Measurements from ENCODE around the gene TRIAP1.

Gene TRIAP1

DNA sequence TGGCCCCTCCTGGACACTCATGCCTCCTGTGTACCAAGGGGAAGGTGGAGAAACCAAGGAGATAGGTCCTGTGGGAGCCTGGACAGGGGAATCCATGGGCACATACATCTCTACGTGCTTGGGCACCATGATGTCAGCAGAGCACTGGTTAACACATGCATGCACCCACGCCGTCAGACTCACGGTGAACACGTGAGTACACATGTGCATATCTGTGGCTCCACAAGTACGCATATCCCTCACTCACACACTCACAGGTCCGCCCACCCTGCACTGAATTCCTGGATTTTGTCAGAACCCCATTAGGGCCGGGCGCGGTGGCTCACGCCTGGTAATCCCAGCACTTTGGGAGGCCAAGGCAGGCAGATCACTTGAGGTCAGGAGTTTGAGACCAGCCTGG lies 37.4 kb downstream of the TRIAP1 start (continued):
- TF ChIP-seq, protein P1, sequence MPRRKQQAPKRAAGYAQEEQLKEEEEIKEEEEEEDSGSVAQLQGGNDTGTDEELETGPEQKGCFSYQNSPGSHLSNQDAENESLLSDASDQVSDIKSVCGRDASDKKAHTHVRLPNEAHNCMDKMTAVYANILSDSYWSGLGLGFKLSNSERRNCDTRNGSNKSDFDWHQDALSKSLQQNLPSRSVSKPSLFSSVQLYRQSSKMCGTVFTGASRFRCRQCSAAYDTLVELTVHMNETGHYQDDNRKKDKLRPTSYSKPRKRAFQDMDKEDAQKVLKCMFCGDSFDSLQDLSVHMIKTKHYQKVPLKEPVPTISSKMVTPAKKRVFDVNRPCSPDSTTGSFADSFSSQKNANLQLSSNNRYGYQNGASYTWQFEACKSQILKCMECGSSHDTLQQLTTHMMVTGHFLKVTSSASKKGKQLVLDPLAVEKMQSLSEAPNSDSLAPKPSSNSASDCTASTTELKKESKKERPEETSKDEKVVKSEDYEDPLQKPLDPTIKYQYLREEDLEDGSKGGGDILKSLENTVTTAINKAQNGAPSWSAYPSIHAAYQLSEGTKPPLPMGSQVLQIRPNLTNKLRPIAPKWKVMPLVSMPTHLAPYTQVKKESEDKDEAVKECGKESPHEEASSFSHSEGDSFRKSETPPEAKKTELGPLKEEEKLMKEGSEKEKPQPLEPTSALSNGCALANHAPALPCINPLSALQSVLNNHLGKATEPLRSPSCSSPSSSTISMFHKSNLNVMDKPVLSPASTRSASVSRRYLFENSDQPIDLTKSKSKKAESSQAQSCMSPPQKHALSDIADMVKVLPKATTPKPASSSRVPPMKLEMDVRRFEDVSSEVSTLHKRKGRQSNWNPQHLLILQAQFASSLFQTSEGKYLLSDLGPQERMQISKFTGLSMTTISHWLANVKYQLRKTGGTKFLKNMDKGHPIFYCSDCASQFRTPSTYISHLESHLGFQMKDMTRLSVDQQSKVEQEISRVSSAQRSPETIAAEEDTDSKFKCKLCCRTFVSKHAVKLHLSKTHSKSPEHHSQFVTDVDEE (CRISPR knock-in tag; IDR thresholded peaks at IDR 0.05), result no peak
- TF ChIP-seq ZNF565 (CRISPR knock-in tag; conservative IDR thresholded peaks at IDR 0.05; ENCODE audit: low read depth) (no peak), TOX (CRISPR knock-in tag; IDR thresholded peaks at IDR 0.05; ENCODE audit: borderline replicate concordance) (no peak)
- TF ChIP-seq, protein P2, sequence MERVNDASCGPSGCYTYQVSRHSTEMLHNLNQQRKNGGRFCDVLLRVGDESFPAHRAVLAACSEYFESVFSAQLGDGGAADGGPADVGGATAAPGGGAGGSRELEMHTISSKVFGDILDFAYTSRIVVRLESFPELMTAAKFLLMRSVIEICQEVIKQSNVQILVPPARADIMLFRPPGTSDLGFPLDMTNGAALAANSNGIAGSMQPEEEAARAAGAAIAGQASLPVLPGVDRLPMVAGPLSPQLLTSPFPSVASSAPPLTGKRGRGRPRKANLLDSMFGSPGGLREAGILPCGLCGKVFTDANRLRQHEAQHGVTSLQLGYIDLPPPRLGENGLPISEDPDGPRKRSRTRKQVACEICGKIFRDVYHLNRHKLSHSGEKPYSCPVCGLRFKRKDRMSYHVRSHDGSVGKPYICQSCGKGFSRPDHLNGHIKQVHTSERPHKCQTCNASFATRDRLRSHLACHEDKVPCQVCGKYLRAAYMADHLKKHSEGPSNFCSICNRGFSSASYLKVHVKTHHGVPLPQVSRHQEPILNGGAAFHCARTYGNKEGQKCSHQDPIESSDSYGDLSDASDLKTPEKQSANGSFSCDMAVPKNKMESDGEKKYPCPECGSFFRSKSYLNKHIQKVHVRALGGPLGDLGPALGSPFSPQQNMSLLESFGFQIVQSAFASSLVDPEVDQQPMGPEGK (CRISPR knock-in tag; IDR thresholded peaks at IDR 0.05; ENCODE audit: borderline replicate concordance), result no peak

DNA sequence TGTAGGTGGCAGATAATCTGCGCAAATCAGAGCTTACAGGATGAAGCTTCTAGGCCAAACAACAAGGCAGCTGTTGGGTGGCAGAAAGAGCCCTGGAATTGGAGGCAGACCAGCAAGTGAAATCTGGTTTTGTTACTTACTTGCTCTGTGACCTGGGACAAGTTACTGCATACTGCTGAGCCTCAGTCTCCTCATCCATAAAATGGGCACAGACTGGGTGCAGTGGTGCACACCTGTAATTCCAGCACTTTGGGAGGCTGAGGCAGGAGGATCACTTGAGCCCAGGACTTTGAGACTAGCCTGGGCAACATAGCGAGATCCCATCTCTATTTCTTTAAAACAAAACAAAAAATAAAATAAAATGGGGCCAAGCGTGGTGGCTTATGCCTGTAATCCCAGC lies 39.6 kb downstream of the TRIAP1 start:
- TF ChIP-seq, protein P1 (CRISPR knock-in tag; IDR thresholded peaks at IDR 0.05), result no peak
- TF ChIP-seq GLIS3 (CRISPR knock-in tag; IDR thresholded peaks at IDR 0.05), result no peak
- TF ChIP-seq TCF4 (CRISPR knock-in tag; IDR thresholded peaks at IDR 0.05; ENCODE audit: borderline replicate concordance), result no peak
- no peak for TF ChIP-seq PPARA (CRISPR knock-in tag; IDR thresholded peaks at IDR 0.05; ENCODE audit: borderline replicate concordance)
- TF ChIP-seq ZNF70 (CRISPR knock-in tag; IDR thresholded peaks at IDR 0.05), result no peak
- TF ChIP-seq, protein P3, sequence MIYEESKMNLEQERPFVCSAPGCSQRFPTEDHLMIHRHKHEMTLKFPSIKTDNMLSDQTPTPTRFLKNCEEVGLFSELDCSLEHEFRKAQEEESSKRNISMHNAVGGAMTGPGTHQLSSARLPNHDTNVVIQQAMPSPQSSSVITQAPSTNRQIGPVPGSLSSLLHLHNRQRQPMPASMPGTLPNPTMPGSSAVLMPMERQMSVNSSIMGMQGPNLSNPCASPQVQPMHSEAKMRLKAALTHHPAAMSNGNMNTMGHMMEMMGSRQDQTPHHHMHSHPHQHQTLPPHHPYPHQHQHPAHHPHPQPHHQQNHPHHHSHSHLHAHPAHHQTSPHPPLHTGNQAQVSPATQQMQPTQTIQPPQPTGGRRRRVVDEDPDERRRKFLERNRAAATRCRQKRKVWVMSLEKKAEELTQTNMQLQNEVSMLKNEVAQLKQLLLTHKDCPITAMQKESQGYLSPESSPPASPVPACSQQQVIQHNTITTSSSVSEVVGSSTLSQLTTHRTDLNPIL (CRISPR knock-in tag; IDR thresholded peaks at IDR 0.05; ENCODE audit: low read depth), result no peak
- no peak for TF ChIP-seq ZC3H10 (CRISPR knock-in tag; IDR thresholded peaks at IDR 0.05)
- TF ChIP-seq TOX (CRISPR knock-in tag; IDR thresholded peaks at IDR 0.05; ENCODE audit: borderline replicate concordance), result no peak
- no peak for TF ChIP-seq BACH2 (CRISPR knock-in tag; IDR thresholded peaks at IDR 0.05; ENCODE audit: borderline replicate concordance)
- no peak for TF ChIP-seq OSR1 (CRISPR knock-in tag; IDR thresholded peaks at IDR 0.05)
- no peak for TF ChIP-seq RARB (CRISPR knock-in tag; IDR thresholded peaks at IDR 0.05)
- no peak for TF ChIP-seq ZNF8 (CRISPR knock-in tag; IDR thresholded peaks at IDR 0.05)
- TF ChIP-seq SNAI2 (CRISPR knock-in tag; IDR thresholded peaks at IDR 0.05), result no peak
- ATAC-seq, result no peak

DNA sequence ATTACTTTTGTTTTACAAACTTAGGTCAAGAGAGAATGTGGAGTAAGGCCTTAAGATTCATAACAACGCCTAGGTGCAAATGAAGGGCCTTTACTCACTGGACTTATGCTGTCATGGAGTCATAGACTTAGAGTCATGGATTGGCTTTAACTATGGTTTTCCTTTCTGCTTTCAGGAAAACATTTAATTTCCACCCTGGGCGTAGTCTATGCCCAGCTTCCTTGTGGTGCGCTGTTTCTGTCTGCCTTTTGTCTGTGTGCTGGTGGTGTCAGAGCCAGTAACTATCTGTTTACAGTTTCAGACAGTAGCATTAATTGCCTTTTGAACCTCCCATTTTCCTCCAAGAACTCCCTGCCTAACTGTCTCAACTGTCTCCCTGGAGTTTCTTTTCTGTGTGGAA lies 40.1 kb downstream of the TRIAP1 start:
- TF ChIP-seq TOX (CRISPR knock-in tag; IDR thresholded peaks at IDR 0.05; ENCODE audit: borderline replicate concordance), result no peak
- no peak for TF ChIP-seq ZFP30 (CRISPR knock-in tag; IDR thresholded peaks at IDR 0.05)
- TF ChIP-seq ZFP3 (CRISPR knock-in tag; IDR thresholded peaks at IDR 0.05), result no peak
- no peak for TF ChIP-seq ARNTL (CRISPR knock-in tag; IDR thresholded peaks at IDR 0.05; ENCODE audit: borderline replicate concordance, low read depth)
- TF ChIP-seq TCF4 (CRISPR knock-in tag; IDR thresholded peaks at IDR 0.05; ENCODE audit: borderline replicate concordance), result no peak
- TF ChIP-seq, protein P4, sequence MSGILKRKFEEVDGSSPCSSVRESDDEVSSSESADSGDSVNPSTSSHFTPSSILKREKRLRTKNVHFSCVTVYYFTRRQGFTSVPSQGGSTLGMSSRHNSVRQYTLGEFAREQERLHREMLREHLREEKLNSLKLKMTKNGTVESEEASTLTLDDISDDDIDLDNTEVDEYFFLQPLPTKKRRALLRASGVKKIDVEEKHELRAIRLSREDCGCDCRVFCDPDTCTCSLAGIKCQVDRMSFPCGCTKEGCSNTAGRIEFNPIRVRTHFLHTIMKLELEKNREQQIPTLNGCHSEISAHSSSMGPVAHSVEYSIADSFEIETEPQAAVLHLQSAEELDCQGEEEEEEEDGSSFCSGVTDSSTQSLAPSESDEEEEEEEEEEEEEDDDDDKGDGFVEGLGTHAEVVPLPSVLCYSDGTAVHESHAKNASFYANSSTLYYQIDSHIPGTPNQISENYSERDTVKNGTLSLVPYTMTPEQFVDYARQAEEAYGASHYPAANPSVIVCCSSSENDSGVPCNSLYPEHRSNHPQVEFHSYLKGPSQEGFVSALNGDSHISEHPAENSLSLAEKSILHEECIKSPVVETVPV (CRISPR knock-in tag; IDR thresholded peaks at IDR 0.05), result no peak
- TF ChIP-seq, protein P5, sequence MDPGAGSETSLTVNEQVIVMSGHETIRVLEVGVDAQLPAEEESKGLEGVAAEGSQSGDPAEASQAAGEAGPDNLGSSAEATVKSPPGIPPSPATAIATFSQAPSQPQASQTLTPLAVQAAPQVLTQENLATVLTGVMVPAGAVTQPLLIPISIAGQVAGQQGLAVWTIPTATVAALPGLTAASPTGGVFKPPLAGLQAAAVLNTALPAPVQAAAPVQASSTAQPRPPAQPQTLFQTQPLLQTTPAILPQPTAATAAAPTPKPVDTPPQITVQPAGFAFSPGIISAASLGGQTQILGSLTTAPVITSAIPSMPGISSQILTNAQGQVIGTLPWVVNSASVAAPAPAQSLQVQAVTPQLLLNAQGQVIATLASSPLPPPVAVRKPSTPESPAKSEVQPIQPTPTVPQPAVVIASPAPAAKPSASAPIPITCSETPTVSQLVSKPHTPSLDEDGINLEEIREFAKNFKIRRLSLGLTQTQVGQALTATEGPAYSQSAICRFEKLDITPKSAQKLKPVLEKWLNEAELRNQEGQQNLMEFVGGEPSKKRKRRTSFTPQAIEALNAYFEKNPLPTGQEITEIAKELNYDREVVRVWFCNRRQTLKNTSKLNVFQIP (CRISPR knock-in tag; IDR thresholded peaks at IDR 0.05; ENCODE audit: borderline replicate concordance, low read depth), result no peak
- TF ChIP-seq GLIS3 (CRISPR knock-in tag; IDR thresholded peaks at IDR 0.05), result no peak
- TF ChIP-seq ESRRG (CRISPR knock-in tag; IDR thresholded peaks at IDR 0.05), result no peak
- no peak for TF ChIP-seq BACH2 (CRISPR knock-in tag; IDR thresholded peaks at IDR 0.05; ENCODE audit: borderline replicate concordance)
- TF ChIP-seq CSDC2 (CRISPR knock-in tag; IDR thresholded peaks at IDR 0.05), result no peak
- TF ChIP-seq SNAI2 (CRISPR knock-in tag; IDR thresholded peaks at IDR 0.05), result no peak
- no peak for TF ChIP-seq ZNF565 (CRISPR knock-in tag; conservative IDR thresholded peaks at IDR 0.05; ENCODE audit: low read depth)
- no peak for TF ChIP-seq PPARA (CRISPR knock-in tag; IDR thresholded peaks at IDR 0.05; ENCODE audit: borderline replicate concordance)
- TF ChIP-seq ZNF8 (CRISPR knock-in tag; IDR thresholded peaks at IDR 0.05), result no peak
- TF ChIP-seq, protein P2 (CRISPR knock-in tag; IDR thresholded peaks at IDR 0.05; ENCODE audit: borderline replicate concordance), result no peak
- no peak for TF ChIP-seq ZNF70 (CRISPR knock-in tag; IDR thresholded peaks at IDR 0.05)
- no peak for TF ChIP-seq ZC3H10 (CRISPR knock-in tag; IDR thresholded peaks at IDR 0.05)
- no peak for ATAC-seq

Data from SK-N-SH treated with all-trans-retinoic acid at 6 μM for 48 hours (cell line).